GM21528 (cell line): ENCODE data around the gene ARID5A.
A peak's percentile ranks its signal among the peaks of the same experiment; 100 is the strongest.

ENCODE experiments used
- ATAC-seq: cut with Tn5 transposase; IDR thresholded peaks from one replicate; pipeline ENCODE4 v1.9.1; 2021; ENCODE audit warnings: mild to moderate bottlenecking, moderate library complexity; ENCODE audit not compliant: unreplicated experiment, low FRiP score

The ARID5A gene

DNA sequence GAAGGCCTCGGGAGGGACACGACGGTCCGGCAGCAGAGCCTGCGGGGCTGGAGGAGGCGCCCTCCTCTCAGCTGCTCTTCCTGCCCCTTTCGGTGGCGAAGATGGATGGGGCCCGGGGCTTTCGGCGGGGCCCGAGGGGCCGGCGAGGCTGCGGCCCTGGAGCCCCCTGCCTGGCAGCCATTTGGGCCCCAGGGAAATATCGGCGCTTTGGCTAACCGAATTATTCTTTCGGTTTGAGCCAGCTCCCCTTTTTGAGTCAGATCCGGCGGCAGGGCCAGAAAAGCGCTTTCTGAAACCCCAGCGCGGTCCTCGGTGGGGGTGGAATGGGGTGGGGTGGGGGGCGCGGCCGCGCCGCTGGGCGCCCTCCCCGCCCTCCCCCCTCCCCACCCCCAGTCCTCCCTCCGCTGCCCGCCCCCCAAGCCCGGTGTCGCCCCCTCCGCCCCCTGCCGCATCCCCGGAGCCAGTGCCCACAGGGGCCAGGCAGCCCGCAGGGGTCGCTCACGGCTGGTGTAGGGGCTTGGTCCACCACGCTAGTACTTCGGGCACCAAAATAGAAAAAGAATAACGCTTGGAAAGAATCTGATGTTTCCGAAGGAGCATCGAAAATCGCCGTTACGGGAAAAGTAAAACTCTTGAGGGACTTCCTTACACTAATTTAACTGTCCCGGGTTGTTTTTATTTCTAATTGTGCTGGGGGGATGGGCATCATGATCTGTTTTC lies 9.1 kb upstream of the ARID5A start:
- ATAC-seq: no peak

DNA sequence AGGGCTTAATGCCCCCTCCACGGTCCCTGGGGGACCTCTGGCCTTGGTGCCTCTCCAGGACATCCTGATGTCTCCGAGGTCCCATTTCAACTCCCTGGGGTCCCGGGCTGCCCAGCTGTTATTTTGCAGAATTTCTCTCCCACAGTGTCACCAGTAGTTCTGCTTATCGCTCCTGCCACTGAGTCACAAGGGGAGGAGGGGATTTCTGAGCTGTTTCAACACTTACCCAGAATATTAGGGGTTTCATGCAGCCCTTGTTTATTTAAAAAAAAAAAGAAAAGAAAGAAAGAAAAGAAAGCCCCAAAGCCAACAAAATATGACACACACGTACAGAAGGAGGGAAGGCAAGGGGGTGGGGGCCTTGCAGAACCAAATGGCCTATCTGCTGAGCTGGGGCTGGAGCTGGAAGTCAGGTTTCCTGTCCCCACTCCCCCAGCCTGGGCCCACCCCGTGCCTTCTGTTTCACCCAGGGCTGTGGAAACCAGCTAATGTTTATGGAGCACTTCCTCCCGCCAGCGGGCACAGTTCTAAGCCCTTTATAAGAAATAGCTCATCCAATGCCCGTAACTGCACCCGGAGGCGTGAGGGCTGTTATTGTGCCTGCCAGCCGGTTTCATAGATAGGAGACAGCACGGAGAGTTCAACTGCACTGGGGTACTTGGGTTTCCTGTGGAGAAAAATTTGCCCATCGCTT lies 8.4 kb upstream of the ARID5A start:
- ATAC-seq: no peak

DNA sequence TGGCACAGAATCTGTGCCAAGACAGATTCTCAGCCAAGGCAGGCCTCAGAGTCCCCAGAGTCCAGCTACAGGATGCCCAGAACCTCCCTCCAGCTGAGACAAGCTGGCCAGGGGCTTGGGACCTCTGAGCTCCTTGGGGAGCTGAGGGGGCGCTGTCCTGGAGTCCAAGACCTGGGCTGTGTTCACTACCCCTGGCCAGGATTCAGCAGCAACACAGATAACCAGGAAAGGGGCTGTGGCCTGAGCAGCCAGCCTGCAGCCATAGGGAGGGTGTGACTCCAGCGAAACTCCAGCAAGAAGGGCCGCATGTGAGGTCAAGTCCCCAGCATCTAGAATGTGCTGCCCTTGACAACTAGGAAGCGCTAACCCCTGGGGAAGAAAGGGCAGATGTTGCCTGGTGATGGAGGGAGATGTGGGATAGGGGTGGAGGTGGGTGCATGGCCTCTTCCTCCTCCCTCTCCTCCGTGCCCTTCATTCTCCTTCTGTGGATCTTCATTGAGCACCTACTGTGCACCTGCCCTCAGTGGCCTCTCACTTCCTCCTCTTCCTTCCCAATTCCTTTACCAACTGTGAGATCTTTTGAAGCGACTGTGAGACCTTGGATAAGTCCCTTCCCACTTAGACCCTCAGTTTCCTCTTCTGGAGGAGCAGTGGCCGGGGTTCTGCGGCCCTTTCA lies 7.7 kb upstream of the ARID5A start:
- no peak for ATAC-seq

DNA sequence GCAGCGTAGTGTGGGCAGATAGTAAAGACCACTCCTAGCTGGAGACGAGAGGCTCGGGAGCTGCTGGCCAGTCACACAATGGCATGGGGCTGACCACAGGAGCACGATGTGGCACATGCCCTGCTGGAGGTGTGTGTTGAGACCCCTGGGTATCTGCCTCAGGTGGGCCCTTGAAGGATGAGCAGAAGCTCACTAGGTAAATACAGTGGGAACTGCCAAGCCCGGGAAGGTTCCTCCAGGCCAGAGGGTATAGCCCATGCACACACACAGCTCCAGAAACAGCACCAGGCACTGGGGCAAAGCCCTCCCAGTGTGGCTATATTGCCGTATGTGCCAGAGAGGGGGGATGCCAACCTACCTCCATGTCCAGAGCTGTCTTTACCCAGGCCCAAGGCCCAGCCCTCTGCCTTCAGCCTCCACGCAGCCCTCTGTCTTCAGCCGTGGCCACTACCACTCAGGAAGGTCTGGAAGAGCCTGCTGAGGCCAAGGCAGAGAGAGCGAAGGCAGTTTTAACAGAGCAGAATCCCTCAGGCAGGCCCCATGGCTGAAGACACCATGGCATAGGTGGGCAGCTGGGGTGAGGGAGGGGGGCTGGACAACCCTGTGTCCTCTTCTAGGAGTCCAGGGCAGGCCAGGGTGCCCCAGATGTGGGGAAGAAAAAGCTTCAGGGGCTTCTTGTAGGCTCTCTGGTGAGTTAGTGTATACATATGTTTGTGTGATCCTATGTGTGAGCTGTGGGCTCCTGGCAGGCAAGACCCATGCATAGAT lies 7.0 kb upstream of the ARID5A start:
- no peak for ATAC-seq

DNA sequence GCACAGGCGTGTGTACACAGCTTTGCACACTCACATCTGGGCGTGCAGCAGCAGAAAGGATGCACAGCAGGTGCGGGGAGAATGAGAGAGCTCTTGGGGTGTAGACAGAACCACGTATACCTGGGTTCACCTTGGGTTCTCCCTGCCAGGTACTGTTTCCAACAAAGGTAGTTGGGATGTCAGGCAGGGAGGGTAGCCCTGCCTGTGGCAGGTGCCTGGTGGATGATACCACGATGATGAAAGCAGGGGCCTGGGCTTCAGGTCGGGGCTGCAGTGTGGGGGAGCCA lies 6.5 kb upstream of the ARID5A start:
- no peak for ATAC-seq

DNA sequence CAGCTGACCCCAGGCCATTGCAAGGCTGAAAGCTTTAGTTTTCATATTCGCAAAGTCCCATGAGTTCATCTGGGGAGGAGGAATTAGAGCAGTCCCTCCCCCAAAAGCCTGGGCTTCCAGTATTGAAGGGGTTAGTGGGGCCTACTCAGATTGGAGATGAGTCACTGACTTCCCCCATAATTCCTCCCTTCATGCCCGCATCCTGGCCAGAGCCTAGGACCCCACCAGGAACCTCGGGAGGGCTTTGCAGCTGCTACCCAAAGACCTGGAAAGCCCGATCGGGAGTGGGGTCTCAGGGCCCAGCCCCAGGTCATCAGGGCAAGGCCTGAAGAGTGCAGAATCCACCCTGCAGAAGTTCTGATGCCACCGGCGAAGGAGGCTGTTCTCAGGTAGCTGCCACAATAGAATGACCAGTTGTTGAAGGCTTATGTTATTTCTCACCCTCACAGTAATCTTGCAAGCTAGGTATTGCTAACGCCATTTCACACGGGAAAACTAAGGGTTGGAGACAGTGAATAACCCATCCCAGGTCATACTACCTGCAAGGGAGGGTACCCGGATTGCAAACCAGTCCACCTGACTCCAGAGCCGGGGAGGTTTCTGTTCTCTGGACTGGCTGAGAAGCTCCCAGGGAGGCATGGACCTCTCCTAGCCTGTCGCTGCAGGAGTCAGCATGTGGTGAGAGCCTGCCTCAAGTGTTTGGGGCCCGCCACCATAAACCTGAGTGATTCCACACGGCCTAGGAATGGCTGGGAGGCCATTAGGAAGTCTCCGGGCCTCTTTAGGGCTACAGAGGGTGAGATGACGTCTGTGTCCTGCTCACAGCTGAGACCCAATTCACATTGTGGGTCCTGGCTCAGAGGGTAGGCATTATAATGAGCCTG lies 5.8 kb upstream of the ARID5A start:
- ATAC-seq: no peak

DNA sequence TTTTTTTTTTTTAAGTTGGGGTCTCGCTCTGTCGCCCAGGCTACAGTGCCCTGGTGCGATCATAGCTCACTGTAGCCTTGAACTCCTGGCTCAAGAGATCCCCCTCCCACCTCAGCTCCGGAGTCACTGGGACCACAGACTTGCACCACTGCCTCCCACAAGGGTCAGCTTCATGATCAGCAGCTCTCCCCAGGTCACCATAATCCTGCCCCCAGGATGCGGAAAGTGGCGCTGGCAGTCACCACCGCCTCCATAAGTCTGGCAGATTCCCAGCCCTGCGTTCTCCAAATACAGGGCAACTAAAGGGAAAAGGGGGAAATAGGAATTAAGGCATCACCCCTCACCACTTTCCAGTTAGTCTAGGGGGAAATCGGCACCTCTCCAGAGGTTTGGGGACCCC lies 5.2 kb upstream of the ARID5A start:
- no peak for ATAC-seq

DNA sequence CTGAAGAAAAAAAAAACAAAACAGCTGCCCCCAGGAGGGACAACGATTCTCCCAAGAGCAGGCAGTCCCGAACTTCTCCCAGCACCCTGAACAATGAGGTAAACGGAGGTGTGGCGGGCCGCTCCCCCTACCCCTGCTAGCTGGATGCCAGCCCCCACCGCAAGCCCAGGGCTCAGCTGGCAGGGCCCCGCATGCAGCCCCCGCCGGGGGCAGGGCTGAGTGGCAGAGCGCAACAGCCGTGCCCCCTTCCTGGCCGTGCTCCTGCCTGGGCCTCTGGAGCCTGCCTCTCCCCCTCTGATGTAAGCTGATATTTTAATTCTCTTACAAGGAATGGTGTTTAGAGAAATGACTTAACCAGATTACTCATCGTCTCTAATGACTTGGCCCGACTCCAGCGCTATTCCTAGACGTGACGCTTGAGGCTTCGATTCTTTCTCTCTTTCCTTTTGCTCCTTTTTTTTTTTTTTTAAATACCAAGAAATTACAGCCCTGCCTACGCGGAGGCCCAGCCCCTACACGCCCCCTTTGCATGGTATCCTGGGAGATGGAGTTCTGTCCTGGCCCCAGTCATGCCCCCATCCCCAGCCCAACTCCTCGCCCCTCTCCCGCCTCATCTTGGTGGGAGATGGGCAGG lies 4.6 kb upstream of the ARID5A start:
- ATAC-seq: no peak

DNA sequence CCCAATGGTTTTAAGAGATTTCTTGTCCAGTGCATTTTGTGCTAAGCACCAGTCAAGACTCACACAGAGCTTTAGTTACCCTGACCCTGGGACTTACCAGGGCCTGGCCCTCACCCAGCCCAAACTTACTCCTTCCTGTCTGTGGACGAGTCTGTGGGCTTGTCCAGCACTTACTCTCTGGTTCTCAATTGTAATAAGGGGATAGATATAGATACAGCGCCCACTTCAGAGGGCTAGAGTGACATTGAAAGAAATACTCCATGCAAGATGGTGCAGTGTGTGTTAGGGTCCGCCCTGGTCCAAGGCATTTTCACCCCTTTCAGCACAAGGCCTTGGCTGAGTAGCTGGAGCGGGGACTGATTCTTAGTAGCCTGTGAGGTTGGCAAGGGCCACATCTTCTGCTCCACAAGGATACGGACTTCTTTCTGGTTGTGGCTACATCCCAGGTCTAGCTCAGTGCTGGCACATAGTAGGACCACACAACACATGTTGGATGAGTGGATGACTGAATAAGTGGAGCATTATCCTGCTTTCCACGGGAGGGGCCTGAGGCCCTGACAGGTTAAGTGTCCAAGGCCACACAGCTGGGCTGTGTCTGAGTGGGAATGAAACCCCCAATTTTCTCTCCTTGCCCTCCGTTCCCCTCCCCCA lies 3.8 kb upstream of the ARID5A start:
- ATAC-seq: no peak

DNA sequence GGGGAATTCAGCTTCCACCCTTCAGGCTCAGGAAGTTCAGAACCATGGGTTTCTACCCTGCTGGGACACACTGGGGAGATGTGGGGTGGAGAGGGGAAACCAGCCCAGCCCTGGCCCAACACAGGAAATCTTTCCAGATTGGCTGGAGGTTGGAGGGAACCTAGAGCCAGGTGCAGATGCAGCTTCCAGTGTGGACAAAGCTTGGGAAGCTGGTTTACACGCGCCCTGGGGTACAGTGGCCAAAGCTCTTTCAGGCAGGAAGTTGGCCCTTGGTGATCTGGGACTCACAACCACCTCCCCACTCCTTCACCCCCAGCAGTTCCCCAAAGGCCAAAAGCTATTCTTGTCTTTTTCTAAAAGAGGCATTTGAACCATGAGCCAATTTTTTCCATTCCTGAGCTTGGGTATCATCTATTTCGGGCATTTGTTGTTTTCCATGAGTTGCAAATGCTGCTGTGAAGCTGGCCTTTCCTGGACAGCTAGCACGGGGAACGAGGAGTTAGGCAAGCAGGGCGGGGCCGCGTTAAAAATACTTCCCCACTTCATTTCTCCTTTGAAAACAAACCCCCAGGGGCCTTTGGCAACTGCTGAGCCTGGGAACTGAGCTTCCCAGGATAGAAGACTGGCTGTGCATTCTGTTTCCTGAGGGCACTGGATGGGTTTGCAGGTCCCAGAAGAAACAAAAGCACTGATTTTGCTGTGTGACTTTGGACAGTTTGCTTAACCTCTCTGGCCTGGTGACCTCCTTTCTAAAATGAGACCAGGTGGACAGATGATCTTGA lies 3.1 kb upstream of the ARID5A start:
- ATAC-seq: no peak

DNA sequence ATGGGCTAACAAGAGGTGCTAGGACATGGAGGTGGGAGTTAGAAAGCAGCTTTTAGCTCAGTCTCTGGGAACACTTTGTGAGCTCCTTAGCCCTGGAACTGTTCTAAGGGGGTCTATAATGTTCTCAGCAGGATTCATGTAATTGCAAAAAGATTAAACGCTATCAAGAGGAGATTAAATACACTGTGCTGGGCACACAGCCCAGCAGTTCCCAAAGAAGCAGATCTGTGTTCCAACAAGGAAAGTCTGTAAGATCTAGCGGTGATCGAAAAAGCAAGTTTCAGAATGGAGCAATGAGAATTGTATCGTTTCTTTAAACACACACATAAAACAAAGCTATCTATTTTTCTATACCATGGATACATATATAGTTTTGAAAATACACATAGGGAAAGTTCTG lies 2.4 kb upstream of the ARID5A start:
- ATAC-seq: no peak

DNA sequence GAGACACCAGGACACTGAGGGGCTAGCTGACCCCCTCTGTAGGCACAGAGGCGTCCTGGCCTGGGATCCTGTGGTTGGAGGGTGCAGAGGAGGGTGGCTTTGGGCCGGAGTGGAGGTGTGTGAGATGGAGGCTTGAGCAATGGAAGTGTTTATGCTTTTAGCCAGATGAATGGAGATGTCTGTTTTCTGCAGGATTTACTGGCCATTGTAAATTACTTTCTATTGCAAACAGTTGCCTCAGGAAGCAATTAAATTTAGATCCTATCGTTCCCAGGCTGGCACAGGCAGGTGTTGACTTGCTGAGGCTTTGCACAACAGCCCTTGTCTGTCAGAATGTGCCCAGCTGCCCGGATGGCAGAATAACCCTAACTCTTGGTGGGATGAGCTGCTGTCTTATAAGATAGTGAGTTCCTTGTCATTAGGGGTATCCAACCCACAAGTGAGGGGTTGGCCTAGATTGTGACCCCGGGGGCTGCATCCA lies 1.8 kb upstream of the ARID5A start:
- no peak for ATAC-seq

DNA sequence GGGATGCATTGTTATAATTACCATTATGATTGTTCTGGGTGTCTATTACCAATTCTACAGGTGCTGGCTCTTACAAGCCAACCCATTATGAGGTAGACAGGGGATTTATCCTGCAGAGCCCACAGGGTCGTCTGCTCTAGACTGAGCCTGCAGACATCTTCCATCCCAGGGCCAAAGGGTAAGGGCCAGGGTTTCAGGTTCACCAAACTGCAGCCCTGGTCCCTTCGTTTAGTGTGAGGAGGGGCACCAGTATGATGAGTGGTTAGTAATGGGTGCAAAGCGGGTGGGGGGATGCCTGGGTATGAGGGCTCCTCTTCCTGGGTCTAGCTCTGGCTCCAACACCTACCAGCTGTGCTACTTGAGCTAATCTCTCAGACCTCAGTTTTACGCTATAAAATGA lies 1.2 kb upstream of the ARID5A start:
- ATAC-seq: no peak

DNA sequence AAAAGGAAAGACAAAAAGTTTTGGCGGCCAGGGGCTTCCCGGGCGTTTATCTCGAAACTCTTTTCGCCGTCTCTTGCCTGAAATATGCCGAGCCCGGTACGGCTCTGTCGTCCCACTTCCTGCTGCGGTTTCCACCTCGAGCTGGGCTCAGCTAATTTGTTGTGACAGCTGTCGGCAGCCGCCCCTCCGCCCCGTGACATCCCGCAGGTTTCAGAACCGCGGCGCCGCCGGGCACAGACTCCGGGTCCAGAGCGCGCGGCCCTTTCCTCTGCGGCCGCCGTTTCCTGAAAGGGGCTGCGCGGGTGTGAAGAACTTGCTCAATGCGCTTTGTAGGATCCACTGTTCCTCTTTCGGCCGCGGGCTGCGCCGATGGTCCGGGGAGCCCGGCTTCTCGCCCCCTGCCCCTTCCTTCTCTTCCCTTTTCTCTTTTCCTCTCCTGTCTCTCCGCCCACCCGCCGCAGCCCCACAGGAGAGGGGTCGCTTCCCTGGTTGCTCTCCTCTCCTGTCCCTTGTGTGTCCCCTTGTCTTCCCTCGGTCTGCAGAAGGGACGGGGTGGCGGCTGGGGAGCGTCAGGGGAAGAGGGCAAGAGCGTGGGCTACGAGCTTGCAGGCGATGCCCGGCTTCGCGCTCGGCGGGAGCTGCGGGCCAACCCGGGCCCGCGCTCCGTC lies 648 bp downstream of the ARID5A start:
- peak; percentile 51 for ATAC-seq

DNA sequence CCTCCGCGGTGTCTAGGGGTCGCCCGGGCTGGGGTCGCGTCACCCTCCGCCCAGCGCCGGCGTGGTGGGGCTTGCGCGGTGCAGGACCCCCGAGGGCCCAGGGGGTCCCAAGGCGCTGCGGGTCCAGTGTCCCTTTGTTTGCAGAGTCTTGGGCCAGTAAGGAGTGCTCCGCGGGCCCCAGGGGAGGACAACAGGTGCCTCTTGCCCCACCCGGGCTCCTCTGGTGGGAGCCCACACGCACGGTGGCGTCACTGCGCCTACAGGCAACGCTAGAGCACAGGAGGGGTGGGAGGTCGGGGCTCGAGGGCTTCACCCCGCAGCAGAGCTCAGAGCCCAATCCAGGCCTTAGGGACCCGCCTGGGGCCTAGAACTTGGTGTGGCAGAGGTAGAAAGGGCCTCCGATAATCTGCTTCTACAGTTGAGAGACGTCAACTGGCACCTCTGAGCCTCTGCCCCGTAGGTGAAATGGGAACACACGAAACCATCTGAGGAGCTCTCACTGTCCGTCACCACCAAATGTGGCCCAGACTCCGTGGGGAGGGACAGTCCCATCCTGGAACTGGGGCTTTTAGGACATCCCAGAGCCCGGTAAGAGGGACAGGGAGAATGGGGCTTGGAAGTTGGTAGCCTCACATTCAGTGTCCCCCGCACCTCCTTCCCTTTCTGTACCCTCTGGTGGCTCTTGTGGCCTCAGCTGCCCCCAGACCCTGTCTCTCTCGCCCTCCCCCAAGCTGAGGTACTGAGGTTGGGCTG lies 1.4 kb downstream of the ARID5A start:
- peak; percentile 5 for ATAC-seq

DNA sequence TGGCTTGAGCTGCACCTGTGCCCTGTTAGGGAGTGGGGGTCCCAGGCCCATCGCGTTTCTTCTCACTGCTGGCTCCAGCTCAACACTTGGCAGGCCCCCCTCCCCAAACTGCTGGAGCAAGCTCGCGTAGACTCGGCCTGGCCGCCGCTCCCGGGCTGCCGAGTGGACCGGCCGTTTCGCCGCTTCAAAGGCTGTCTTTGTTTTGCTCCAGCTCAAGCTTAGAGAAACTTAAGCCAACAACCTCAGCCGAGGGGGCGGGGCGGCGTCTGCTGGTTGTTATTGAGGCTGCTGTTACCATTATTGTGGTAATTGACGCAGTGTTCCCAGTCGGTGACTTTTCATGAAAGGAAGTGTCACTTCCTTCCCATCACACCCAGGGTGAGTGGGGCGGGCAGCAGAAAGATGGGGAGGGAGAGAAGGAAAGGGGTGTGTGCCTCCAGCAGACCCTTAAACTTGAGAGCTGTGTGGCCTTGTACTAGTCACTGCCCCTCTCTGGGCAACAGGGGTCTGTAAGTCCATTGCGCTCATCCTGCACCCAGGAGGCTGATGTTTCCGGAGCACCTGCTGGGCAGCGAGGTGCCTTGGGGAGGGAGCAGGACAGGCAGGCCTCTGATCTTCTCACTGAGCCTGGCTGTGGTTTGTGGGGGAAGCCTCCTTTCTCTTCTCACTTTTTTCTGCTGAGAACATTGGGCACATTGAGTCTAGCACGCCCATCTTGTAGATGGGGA lies 2.1 kb downstream of the ARID5A start:
- ATAC-seq: no peak
